Measurements from ENCODE around the gene ACP1.

The ACP1 gene

GRCh38 chr2:287911-288757 lies 23.4 kb downstream of the ACP1 start, which contains the start of gene ALKAL2:
TSS of gene ALKAL2 (minus strand) at chr2:288091. CDS start at chr2:287835, 256 bp downstream.
- peak within 1 kb of the TSS in 5 of 11 experiments; percentile 23 to 49 (median 36); a peak in 5 of 22 replicates for H3K9ac ChIP-seq
- peaks cover 0 to 1% (median 0%) of the 10 kb centered on the region in 11 experiments; a peak in 4 of 22 replicates for H3K9me3 ChIP-seq (replicated peaks in 1 of 11)
- H3K27ac ChIP-seq, result no peak within 1 kb of the TSS
- no peak for TF ChIP-seq Cebpa-rat (IDR thresholded peaks at IDR 0.05)
- peaks cover 6 to 68% (median 60%) of the 10 kb centered on the region in 11 experiments; a peak in 20 of 22 replicates for H4K20me1 ChIP-seq
- H3K36me3 ChIP-seq, result peaks cover 0 to 14% (median 4%) of the 10 kb centered on the region in 11 experiments; a peak in 10 of 22 replicates
- peaks cover 76 to 95% (median 90%) of the 10 kb centered on the region in 11 experiments for H3K27me3 ChIP-seq
- peak within 1 kb of the TSS; percentile 77 to 97 (median 89) for H3K4me2 ChIP-seq
- peaks cover 17 to 26% (median 24%) of the 10 kb centered on the region in 10 experiments; a peak in 19 of 20 replicates for H3K4me1 ChIP-seq
- peak within 1 kb of the TSS; percentile 50 to 66 (median 55) for H3K4me3 ChIP-seq

GRCh38 chr2:288758-289361 lies 24.1 kb downstream of the ACP1 start:
- Histone ChIP-seq H3K36me3 (peaks cover 0 to 8% (median 0%) of the 10 kb centered on the region in 11 experiments; a peak in 2 of 22 replicates), H3K4me2 (peak overlapping the region; percentile 77 to 97 (median 89)), H3K27me3 (peaks cover 76 to 88% (median 86%) of the 10 kb centered on the region in 11 experiments), H3K4me3 (peak overlapping the region; percentile 50 to 66 (median 56)), H3K27ac (no peak overlapping the region), H3K9me3 (replicated peaks in 1 of 11) (peaks cover 0 to 5% (median 0%) of the 10 kb centered on the region in 11 experiments; a peak in 4 of 22 replicates), H3K9ac (peak overlapping the region in 4 of 11 experiments; percentile 25 to 44 (median 32); a peak in 4 of 22 replicates), H3K4me1 (peaks cover 17 to 26% (median 24%) of the 10 kb centered on the region in 10 experiments; a peak in 19 of 20 replicates), H4K20me1 (peaks cover 6 to 61% (median 53%) of the 10 kb centered on the region in 11 experiments; a peak in 20 of 22 replicates)
- TF ChIP-seq Cebpa-rat (IDR thresholded peaks at IDR 0.05), result no peak

GRCh38 chr2:289362-290089 lies 24.8 kb downstream of the ACP1 start:
- no peak for TF ChIP-seq Cebpa-rat (IDR thresholded peaks at IDR 0.05)
- H3K36me3 ChIP-seq, result peaks cover 0 to 1% (median 0%) of the 10 kb centered on the region in 11 experiments; a peak in 2 of 22 replicates
- H3K4me3 ChIP-seq, result peak overlapping the region; percentile 50 to 66 (median 56)
- peak overlapping the region in 5 of 11 experiments; percentile 25 to 44 (median 37); a peak in 7 of 22 replicates for H3K9ac ChIP-seq
- peaks cover 0 to 5% (median 0%) of the 10 kb centered on the region in 11 experiments; a peak in 4 of 22 replicates for H3K9me3 ChIP-seq (replicated peaks in 1 of 11)
- no peak overlapping the region for H3K27ac ChIP-seq
- H3K4me2 ChIP-seq, result peak overlapping the region; percentile 75 to 97 (median 86)
- peaks cover 71 to 81% (median 79%) of the 10 kb centered on the region in 11 experiments for H3K27me3 ChIP-seq
- peaks cover 17 to 26% (median 24%) of the 10 kb centered on the region in 10 experiments; a peak in 19 of 20 replicates for H3K4me1 ChIP-seq
- H4K20me1 ChIP-seq, result peaks cover 6 to 54% (median 47%) of the 10 kb centered on the region in 11 experiments; a peak in 20 of 22 replicates

- Histone ChIP-seq H3K4me1 (peaks cover 17 to 26% (median 24%) of the 10 kb centered on the region in 10 experiments; a peak in 19 of 20 replicates), H3K27me3 (peaks cover 64 to 74% (median 72%) of the 10 kb centered on the region in 11 experiments), H3K9ac (peak overlapping the region in 2 of 11 experiments; percentile 26 to 42; a peak in 4 of 22 replicates), H3K36me3 (no peaks in the 10 kb centered on the region; a peak in 1 of 22 replicates), H3K9me3 (replicated peaks in 1 of 11) (peaks cover 0 to 5% (median 0%) of the 10 kb centered on the region in 11 experiments; a peak in 4 of 22 replicates), H3K4me2 (peak overlapping the region; percentile 75 to 97 (median 86)), H3K27ac (no peak overlapping the region), H4K20me1 (peaks cover 6 to 48% (median 40%) of the 10 kb centered on the region in 11 experiments; a peak in 20 of 22 replicates), H3K4me3 (peak overlapping the region; percentile 50 to 66 (median 56))
- no peak for TF ChIP-seq Cebpa-rat (IDR thresholded peaks at IDR 0.05)
These were observed 25.5 kb downstream of the ACP1 start for GRCh38 chr2:290090-290722.

- Histone ChIP-seq H3K9ac (no peak overlapping the region), H3K27me3 (peaks cover 17 to 26% (median 25%) of the 10 kb centered on the region in 11 experiments), H3K4me1 (peaks cover 0 to under 1% (median 0%) of the 10 kb centered on the region in 10 experiments; a peak in 1 of 20 replicates), H3K4me2 (no peak overlapping the region), H3K36me3 (no peaks in the 10 kb centered on the region), H3K9me3 (replicated peaks in 1 of 11) (peaks cover 0 to 7% (median 4%) of the 10 kb centered on the region in 11 experiments; a peak in 11 of 22 replicates), H3K4me3 (no peak overlapping the region), H4K20me1 (peaks cover 0 to 5% (median 0%) of the 10 kb centered on the region in 11 experiments; a peak in 9 of 22 replicates), H3K27ac (no peak overlapping the region)
- TF ChIP-seq Cebpa-rat (IDR thresholded peaks at IDR 0.05), result no peak
These were observed 30.3 kb downstream of the ACP1 start for GRCh38 chr2:295090-295489.

GRCh38 chr2:296354-296753 lies 31.6 kb downstream of the ACP1 start:
- H3K9me3 ChIP-seq (replicated peaks in 1 of 11), result peaks cover 12 to 20% (median 14%) of the 10 kb centered on the region in 11 experiments; a peak in 19 of 22 replicates
- no peak overlapping the region for H3K4me3 ChIP-seq
- no peaks in the 10 kb centered on the region for H3K36me3 ChIP-seq
- H3K27me3 ChIP-seq, result peaks cover 5 to 14% (median 12%) of the 10 kb centered on the region in 11 experiments
- H3K4me2 ChIP-seq, result no peak overlapping the region
- H3K4me1 ChIP-seq, result no peaks in the 10 kb centered on the region
- no peak for TF ChIP-seq Cebpa-rat (IDR thresholded peaks at IDR 0.05)
- H3K27ac ChIP-seq, result no peak overlapping the region
- H4K20me1 ChIP-seq, result no peaks in the 10 kb centered on the region
- H3K9ac ChIP-seq, result no peak overlapping the region

- Histone ChIP-seq H3K4me1 (peaks cover 0 to 47% (median 37%) of the 10 kb centered on the region in 10 experiments; a peak in 17 of 20 replicates), H3K9ac (peak overlapping the region in 1 of 11 experiments; percentile 43; a peak in 1 of 22 replicates), H3K4me3 (peak overlapping the region in 1 of 10 experiments; percentile 25; a peak in 1 of 20 replicates), H3K27ac (no peak overlapping the region), H4K20me1 (no peaks in the 10 kb centered on the region), H3K4me2 (peak overlapping the region in 8 of 11 experiments; percentile 14 to 90 (median 63); a peak in 14 of 22 replicates), H3K27me3 (no peaks in the 10 kb centered on the region), H3K36me3 (0 out of 22 replicates have a peak, but pooled peaks cover 0 to 7% (median 0%) of the 10 kb centered on the region in 11 experiments), H3K9me3 (replicated peaks in 1 of 11) (peaks cover 24 to 32% (median 31%) of the 10 kb centered on the region in 11 experiments)
- TF ChIP-seq Cebpa-rat (IDR thresholded peaks at IDR 0.05), result no peak
These were observed 40.6 kb downstream of the ACP1 start for GRCh38 chr2:305366-305765.

Measured in BLaER1 treated with 17β-estradiol and CSF1 and Interleukin-3, amounts not matched to agents 10 nM and 100 nM (cell line).